Psoas muscle (tissue), 8 donors: Measurements from ENCODE around the gene KLHDC3. TPM values are rescaled to one million over a fixed set of nuclear protein-coding genes. Genes with fewer than 3 reads are reported as not detected.
A peak's percentile ranks its signal among the peaks of the same experiment; 100 is the strongest.

Source experiments
- ATAC-seq, 4 donors: fragments of 200-7000 bp; cut with Tn5 transposase; one replicate each; pipeline ENCODE4 v1.9.1; 2020; ENCODE audit warnings: moderate library complexity in 3 of 4, mild to moderate bottlenecking in 2 of 4
- DNase-seq, 2 donors: peaks; one replicate each; pipeline ENCODE4 v3.0.0-alpha.2; 2020
- H3K27ac ChIP-seq: fragments of 200-600 bp; one replicate; pipeline ENCODE4 v1.8.0; 2022
- H3K27me3 ChIP-seq, 3 donors: fragments of 200-600 bp in 1 of 3; one replicate each; pipeline versions ENCODE4 v1.6.1 to v1.8.0; 2013 to 2022; ENCODE audit warnings: low read length in 2 of 3, mild to moderate bottlenecking in 2 of 3, moderate library complexity in 1 of 3; ENCODE audit not compliant: insufficient read depth in 3 of 3
- H3K36me3 ChIP-seq, 2 donors: fragments of 200-600 bp in 1 of 2; one replicate each; pipeline versions ENCODE4 v1.6.1 to v1.8.0; 2013 to 2022; ENCODE audit warnings: low read depth in 1 of 2, mild to moderate bottlenecking in 1 of 2, moderate library complexity in 1 of 2; ENCODE audit not compliant: insufficient read depth in 1 of 2
- H3K4me1 ChIP-seq: fragments of 200-600 bp; one replicate; pipeline ENCODE4 v1.8.0; 2022
- H3K4me3 ChIP-seq: fragments of 200-600 bp; one replicate; pipeline ENCODE4 v1.8.0; 2022; ENCODE audit warnings: mild to moderate bottlenecking
- H3K9me3 ChIP-seq: fragments of 200-600 bp; one replicate; pipeline ENCODE4 v1.8.0; 2022
- CTCF ChIP-seq: fragments of 200-600 bp; IDR thresholded peaks from one replicate; pipeline ENCODE4 v1.8.0; 2022; ENCODE audit warnings: antibody characterized with exemption
- WGBS, 3 donors: extraction: QIAGEN DNeasy Blood & Tissue Kit; methylation state at CpG; one replicate each; pipeline versions ENCODE4 v1.1.6 to v1.1.7; 2013; 5-methylcytosine and 5-hydroxymethylcytosine counted together
- intact Hi-C, 2 donors: fragments of 100-400 bp; cut with DNase I; formaldehyde crosslinking; loops; one replicate each; pipeline versions ENCODE4 v1.11.0 to v1.14.2; 2022
- polyA plus RNA-seq, 3 donors: library from polyadenylated mRNA; stranded (reverse); fragments of 200-250 nt; gene quantifications; one replicate each; pipeline ENCODE4 v1.2.3, GENCODE V29; 2013
- total RNA-seq, 4 donors: library from RNA; stranded (reverse); fragmentation: NEBNext Ultra II Directional in 2 of 4; extraction: Animal tissue kit (Norgen Biotek cat#: 25700) in 2 of 4; gene quantifications; one replicate each; pipeline versions ENCODE4 v1.2.1 to v1.2.4, GENCODE V29; 2021 to 2023
- donor health status: healthy with polysubstance abuse.
- donor health status: DM: no; HTN: no; CAD: no; lungs with moderate emphysema.
- donor health status: Bipolar disorder and iron deficiency.
- donor health status: healthy.
- donor health status: DM: yes; HTN: yes; CAD: no.
- donor health status: DM: no; HTN: no; CAD: no.
- donor health status: DM: no; HTN: no; CAD: no.
- donor health status: DM: yes; HTN: yes; CAD: no.

KLHDC3 gene
- total and polyA plus RNA-seq, 7 donors = 61.7 to 198 (median 97.1) TPM

- no peak for TF ChIP-seq CTCF
- no peak for DNase-seq
- H3K27me3 ChIP-seq = no peaks in the 10 kb centered on the region
- peak overlapping the region; percentile 90 for H3K27ac ChIP-seq
- intact Hi-C loops = loop anchor here in 1 of 2 donors (5.0 kb wide), 1 partner anchor 37 kb away; no protein-coding TSS in a partner anchor
- H3K4me1 ChIP-seq = peaks cover 18% of the 10 kb centered on the region
- H3K36me3 ChIP-seq = peaks cover 0 to 54% of the 10 kb centered on the region in 2 donors
- 44 to 51% (median 49%) methylated on average over 17 of the region's 17 CpGs for WGBS, 3 donors
- peak in 3 of 4 donors; percentile 13 to 23 (median 17) for ATAC-seq
- H3K9me3 ChIP-seq = no peaks in the 10 kb centered on the region
- H3K4me3 ChIP-seq = peak overlapping the region; percentile 80
Observed at GRCh38 chr6:43054206-43054943, 40.3 kb downstream of the KLHDC3 start.

- no peak overlapping the region for H3K27ac ChIP-seq
- H3K4me3 ChIP-seq = no peak overlapping the region
- H3K4me1 ChIP-seq = peaks cover 23% of the 10 kb centered on the region
- H3K9me3 ChIP-seq = no peaks in the 10 kb centered on the region
- DNase-seq (no peak), ATAC-seq (no peak)
- peaks cover 0 to 41% of the 10 kb centered on the region in 2 donors for H3K36me3 ChIP-seq
- H3K27me3 ChIP-seq = no peaks in the 10 kb centered on the region
- 85 to 90% (median 86%) methylated on average over 8 of the region's 8 CpGs for WGBS, 3 donors
- intact Hi-C loops = no loop called here
- no peak for TF ChIP-seq CTCF
Observed at GRCh38 chr6:43055966-43056365, 41.9 kb downstream of the KLHDC3 start.

GRCh38 chr6:43058531-43058930, 44.5 kb downstream of the KLHDC3 start:
- ATAC-seq = no peak
- H3K9me3 ChIP-seq = no peaks in the 10 kb centered on the region
- 67 to 71% (median 71%) methylated on average over 1 of the region's 1 CpG for WGBS, 3 donors
- no peaks in the 10 kb centered on the region for H3K27me3 ChIP-seq
- intact Hi-C loops = no loop called here
- peak overlapping the region; percentile 85 for H3K4me3 ChIP-seq
- H3K27ac ChIP-seq = peak overlapping the region; percentile 92
- peaks cover 23% of the 10 kb centered on the region for H3K4me1 ChIP-seq
- TF ChIP-seq CTCF = no peak
- no peak for DNase-seq
- H3K36me3 ChIP-seq = peaks cover 0 to 53% of the 10 kb centered on the region in 2 donors

- no peak for TF ChIP-seq CTCF
- Histone ChIP-seq H3K9me3 (no peaks in the 10 kb centered on the region), H3K27ac (peak within 1 kb of the TSS; percentile 92), H3K36me3 (peaks cover 0 to 62% of the 10 kb centered on the region in 2 donors), H3K4me3 (peak within 1 kb of the TSS; percentile 85), H3K27me3 (no peaks in the 10 kb centered on the region), H3K4me1 (peaks cover 20% of the 10 kb centered on the region)
- ATAC-seq (peak; percentile 96 to 99 (median 96)), DNase-seq (peak; percentile 98 to 99)
- WGBS, 3 donors = 0 to 1% (median 0%) methylated on average over 62 to 64 of the region's 64 CpGs
- intact Hi-C loops = loop anchor here in 1 of 2 donors (2.0 kb wide), 1 partner anchor 47 kb away; the partner anchor contains the start of gene MEA1
Observed at GRCh38 chr6:43059168-43060033, 45.4 kb downstream of the KLHDC3 start, which contains the start of the genes KLC4 and MRPL2. TSS of gene KLC4 (plus strand) at chr6:43059631. CDS start at chr6:43061336, 1,705 bp downstream. TSS of gene MRPL2 (minus strand) at chr6:43059434. CDS start at chr6:43059381, 53 bp downstream.
